GM12878 (cell line): ENCODE data around the gene GNG10. TPM values are rescaled to one million over a fixed set of nuclear protein-coding genes. Genes with fewer than 3 reads are reported as not detected.
A peak's percentile ranks its signal among the peaks of the same experiment; 100 is the strongest.

Experiments used
- CBX5 ChIP-seq: sonication (generic); IDR thresholded peaks from 2 replicates; pipeline ENCODE4 v1.6.1; 2016; ENCODE audit warnings: low read depth, moderate library complexity, mild to moderate bottlenecking, inconsistent platforms
- CHD2 ChIP-seq: IDR thresholded peaks from 2 replicates; pipeline ENCODE4 v1.6.1; 2011; ENCODE audit warnings: low read depth, low read length, improper control_type of control experiment, borderline replicate concordance
- CHD4 ChIP-seq: fragments of 200-600 bp; sonication (generic); IDR thresholded peaks from 2 replicates; pipeline ENCODE4 v1.6.1; 2016; ENCODE audit warnings: mild to moderate bottlenecking
- CREB1 ChIP-seq: IDR thresholded peaks from 2 replicates; pipeline ENCODE4 v1.6.1; 2012; ENCODE audit warnings: low read depth, mild to moderate bottlenecking, inconsistent platforms
- CREM ChIP-seq: IDR thresholded peaks from 2 replicates; pipeline ENCODE4 v1.6.1; 2014; ENCODE audit warnings: antibody characterized with exemption, low read depth
- CTCF ChIP-seq, 3 experiments: IDR thresholded peaks in 2 of 3; conservative IDR thresholded peaks in 1 of 3; 2 replicates each; pipeline ENCODE4 v1.5.1; 2011; ENCODE audit warnings: low read depth in 3 of 3, low read length in 3 of 3, mild to moderate bottlenecking in 3 of 3, control low read depth in 2 of 3, moderate library complexity in 2 of 3, inconsistent platforms in 1 of 3, mixed read lengths in 1 of 3; ENCODE audit not compliant: control insufficient read depth in 2 of 3, insufficient read depth in 1 of 3; ENCODE audit errors: extremely low read depth in 1 of 3
- E4F1 ChIP-seq: fragments of 450-650 bp; IDR thresholded peaks from 2 replicates; pipeline ENCODE4 v1.6.1; 2018; ENCODE audit warnings: borderline replicate concordance, mild to moderate bottlenecking; ENCODE audit not compliant: partially characterized antibody
- EED ChIP-seq: sonication (generic); IDR thresholded peaks from 2 replicates; pipeline ENCODE4 v1.6.1; 2016; ENCODE audit warnings: antibody characterized with exemption, low read depth
- ETV6 ChIP-seq, 2 experiments: fragments of 450-650 bp in 1 of 2; IDR thresholded peaks in 1 of 2; conservative IDR thresholded peaks in 1 of 2; 2 replicates each; pipeline ENCODE4 v1.6.1; 2014; ENCODE audit warnings: antibody characterized with exemption in 1 of 2, borderline replicate concordance in 1 of 2, low read depth in 1 of 2, mild to moderate bottlenecking in 1 of 2, moderate library complexity in 1 of 2
- GATAD2B ChIP-seq: fragments of 450-650 bp; conservative IDR thresholded peaks from 2 replicates; pipeline ENCODE4 v1.6.1; 2017; ENCODE audit warnings: low read depth, mild to moderate bottlenecking, moderate library complexity
- NR2C2 ChIP-seq: IDR thresholded peaks from 2 replicates; pipeline ENCODE4 v1.6.1; 2011; ENCODE audit warnings: borderline replicate concordance, low read depth; ENCODE audit not compliant: control insufficient read depth, insufficient read length
- POLR2A ChIP-seq: IDR thresholded peaks from 2 replicates; pipeline ENCODE4 v1.6.1; 2011; ENCODE audit warnings: low read depth, mild to moderate bottlenecking, low read length
- POLR2AphosphoS5 ChIP-seq: IDR thresholded peaks from 2 replicates; pipeline ENCODE4 v1.6.1; 2011; ENCODE audit warnings: mild to moderate bottlenecking, low read length, inconsistent platforms
- RAD21 ChIP-seq: IDR thresholded peaks from 2 replicates; pipeline ENCODE4 v1.6.1; 2011; ENCODE audit warnings: mild to moderate bottlenecking, low read depth, low read length, moderate library complexity; ENCODE audit not compliant: insufficient read depth
- RB1 ChIP-seq: fragments of 450-650 bp; formaldehyde crosslinking; IDR thresholded peaks from 2 replicates; pipeline ENCODE4 v1.6.1; 2017; ENCODE audit warnings: mild to moderate bottlenecking, borderline replicate concordance
- RELA ChIP-seq: fragments of 450-650 bp; IDR thresholded peaks from 2 replicates; pipeline ENCODE4 v1.8.0; 2014; ENCODE audit warnings: borderline replicate concordance; ENCODE audit not compliant: partially characterized antibody
- RELB ChIP-seq: fragments of 450-650 bp; IDR thresholded peaks from 2 replicates; pipeline ENCODE4 v1.6.1; 2017; ENCODE audit warnings: low read depth, mild to moderate bottlenecking, moderate library complexity
- SMAD5 ChIP-seq: IDR thresholded peaks from 2 replicates; pipeline ENCODE4 v1.6.1; 2016; ENCODE audit warnings: antibody characterized with exemption, low read depth
- SREBF1 ChIP-seq: IDR thresholded peaks from 2 replicates; pipeline ENCODE4 v1.6.1; 2012; ENCODE audit warnings: mild to moderate bottlenecking, low read length
- TAF1 ChIP-seq: IDR thresholded peaks from 2 replicates; pipeline ENCODE4 v1.6.1; 2011; ENCODE audit warnings: mild to moderate bottlenecking, low read depth, low read length, borderline replicate concordance
- TARDBP ChIP-seq: IDR thresholded peaks from 2 replicates; pipeline ENCODE4 v1.6.1; 2016; ENCODE audit warnings: borderline replicate concordance
- ZZZ3 ChIP-seq: IDR thresholded peaks from 2 replicates; pipeline ENCODE4 v1.6.1; 2011; ENCODE audit warnings: low read depth; ENCODE audit not compliant: control insufficient read depth, insufficient read length
- polyA plus RNA-seq, 11 experiments: library from polyadenylated mRNA; depleted of rRNA in 4 of 11; unstranded in 6 of 11; stranded (reverse) in 5 of 11; fragments of >200 nt; fragmentation: Nextera tagmentation in 4 of 11; fragmentation: Illumina TruSeq in 1 of 11; extraction: Ambion mirVana in 4 of 11; extraction: Trizol in 1 of 11; gene quantifications; 1 replicate in 1 of 11; 2 replicates in 10 of 11; pipeline versions ENCODE4 v1.2.1 to v1.2.3, GENCODE V29; 2011 to 2016; ENCODE audit warnings: inconsistent platforms in 2 of 11, missing spikeins in 2 of 11, low read depth in 1 of 11
- total RNA-seq, 4 experiments: library from RNA; depleted of rRNA in 3 of 4; stranded (reverse); fragments of >200 nt in 3 of 4; fragmentation: Illumina TruSeq in 1 of 4; extraction: Trizol in 1 of 4; gene quantifications; 2 replicates each; pipeline versions ENCODE4 v1.2.1 to v1.2.3, GENCODE V29; 2013 to 2021
- TF ChIP-seq, protein P1 (sequence below): fragments of 450-650 bp; IDR thresholded peaks from 2 replicates; pipeline ENCODE4 v1.6.1; 2017; ENCODE audit warnings: borderline replicate concordance

Gene GNG10
- total and polyA plus RNA-seq, 10 of the 15 experiments (the other 5 are each of a cell fraction or from before 2014, with no cell fraction given), result 12.0 to 28.2 (median 22.7) TPM

GRCh38 chr9:111621895-111622480, 39.4 kb upstream of the GNG10 start (continued):
- no peak for TF ChIP-seq SREBF1
- no peak for TF ChIP-seq CBX5
- no peak for TF ChIP-seq CREM
- no peak for TF ChIP-seq E4F1
- no peak for TF ChIP-seq POLR2AphosphoS5
- TF ChIP-seq RELB, result no peak
- no peak for TF ChIP-seq RB1
- TF ChIP-seq CTCF (IDR thresholded peaks at IDR 0.05 in 2 of 3, conservative IDR thresholded peaks at IDR 0.05 in 1 of 3; ENCODE audit: control insufficient read depth in 2 of 3, extremely low read depth in 1 of 3, insufficient read depth in 1 of 3, low read depth in 3 of 3, low read length in 3 of 3), result peak; percentile 75 to 97 (median 89)
- TF ChIP-seq TARDBP, result no peak
- no peak for TF ChIP-seq CHD4
- no peak for TF ChIP-seq EED
- no peak for TF ChIP-seq RELA
- no peak for TF ChIP-seq TAF1
- no peak for TF ChIP-seq POLR2A
- TF ChIP-seq CHD2, result no peak
- no peak for TF ChIP-seq CREB1
- TF ChIP-seq GATAD2B, result no peak
- TF ChIP-seq ZZZ3, result no peak
- TF ChIP-seq RAD21, result peak; percentile 71
- no peak for TF ChIP-seq ETV6 (conservative IDR thresholded peaks at IDR 0.05 in 1 of 2, IDR thresholded peaks at IDR 0.05 in 1 of 2; ENCODE audit: borderline replicate concordance in 1 of 2, low read depth in 1 of 2)
- TF ChIP-seq, protein P1, sequence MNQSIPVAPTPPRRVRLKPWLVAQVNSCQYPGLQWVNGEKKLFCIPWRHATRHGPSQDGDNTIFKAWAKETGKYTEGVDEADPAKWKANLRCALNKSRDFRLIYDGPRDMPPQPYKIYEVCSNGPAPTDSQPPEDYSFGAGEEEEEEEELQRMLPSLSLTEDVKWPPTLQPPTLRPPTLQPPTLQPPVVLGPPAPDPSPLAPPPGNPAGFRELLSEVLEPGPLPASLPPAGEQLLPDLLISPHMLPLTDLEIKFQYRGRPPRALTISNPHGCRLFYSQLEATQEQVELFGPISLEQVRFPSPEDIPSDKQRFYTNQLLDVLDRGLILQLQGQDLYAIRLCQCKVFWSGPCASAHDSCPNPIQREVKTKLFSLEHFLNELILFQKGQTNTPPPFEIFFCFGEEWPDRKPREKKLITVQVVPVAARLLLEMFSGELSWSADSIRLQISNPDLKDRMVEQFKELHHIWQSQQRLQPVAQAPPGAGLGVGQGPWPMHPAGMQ, result no peak
- TF ChIP-seq NR2C2, result no peak
- TF ChIP-seq SMAD5, result no peak
